Activated T-cell treated with anti-CD3 and anti-CD28 coated beads for 1 hour (primary cell): ENCODE data around the gene POLK.
"Not testable (repeated sequence)": the region's sequence is repeated elsewhere in the genome, so short reads cannot be mapped to it uniquely, and the experiment has no call there.

Experiments used
- DNase-seq: peaks from one replicate; pipeline ENCODE4 v3.0.0-alpha.2; 2020; ENCODE audit warnings: low read depth

POLK gene

DNA sequence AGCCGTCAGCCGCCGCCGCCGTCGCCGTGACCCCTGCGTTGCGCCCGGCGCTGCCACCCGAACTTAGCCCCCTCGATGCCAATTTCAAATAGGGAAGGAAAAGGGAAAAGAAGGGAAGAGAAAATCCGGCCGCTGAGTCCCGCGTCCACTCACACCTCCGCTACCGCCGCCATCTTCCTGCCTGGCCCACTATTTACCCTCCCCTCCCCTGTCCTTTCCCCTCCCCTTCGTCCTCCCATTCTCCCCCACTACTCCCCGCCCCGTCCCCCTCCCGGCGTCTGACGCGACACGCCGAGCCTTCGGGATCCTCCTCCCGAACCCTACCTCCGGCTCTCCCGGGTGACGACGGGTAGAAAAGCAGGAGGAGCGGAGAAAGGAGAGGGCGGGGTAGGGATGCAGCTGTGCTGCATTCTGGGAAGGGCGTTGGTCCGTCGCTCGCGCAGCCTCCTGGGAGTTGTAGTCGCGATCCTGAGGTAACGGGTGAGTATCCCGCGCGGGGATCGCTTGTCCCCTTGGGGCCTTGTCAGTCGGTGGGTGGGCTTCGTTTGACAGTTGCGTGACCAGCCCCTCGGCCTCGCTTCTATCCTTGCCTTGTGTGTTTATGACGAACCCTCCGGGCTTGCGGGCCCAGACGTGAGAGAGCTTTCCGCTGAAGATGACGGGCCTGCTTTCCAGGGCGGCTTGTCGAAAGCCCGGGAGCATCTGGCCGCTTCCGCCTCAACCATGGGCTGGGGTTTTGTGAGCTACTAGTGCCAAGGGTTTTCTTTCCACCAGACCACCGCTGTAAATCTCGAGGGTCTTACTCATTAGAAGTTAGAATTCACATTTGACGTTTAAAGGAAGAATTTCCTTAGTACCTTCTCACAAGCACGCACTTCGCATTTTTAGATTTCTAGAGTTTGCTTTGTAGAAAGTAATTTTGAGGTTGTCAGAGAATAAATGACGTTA lies at the start of gene POLK, which contains the start of gene CERT1:
Gene POLK, plus strand, starts transcription at position 457 of the 948 bp plus-strand sequence.
Gene CERT1, minus strand, starts transcription at position 195 of the 948 bp plus-strand sequence. CDS start 422 bp downstream, outside the sequence.
- peak; percentile 83 for DNase-seq

DNA sequence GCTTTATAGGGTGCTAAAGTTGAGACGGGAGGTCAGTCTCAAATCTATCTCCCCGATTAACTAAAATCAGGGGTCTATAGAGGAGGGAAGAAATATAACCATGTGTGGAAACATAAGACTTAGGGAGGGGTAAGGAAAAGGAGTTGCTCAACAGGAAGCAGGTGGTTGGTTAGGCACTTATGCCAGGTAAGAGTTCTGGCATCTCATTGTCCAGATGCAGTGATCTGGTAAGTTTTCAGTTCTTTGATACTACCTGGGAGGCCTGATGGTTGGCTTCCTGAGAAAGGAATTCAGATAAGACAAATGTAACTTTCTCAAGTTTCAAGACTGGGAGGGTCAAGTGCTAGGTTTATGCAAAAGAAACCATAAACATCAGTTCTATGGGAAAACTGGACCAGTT lies 48.0 kb upstream of the POLK start:
- no peak for DNase-seq

DNA sequence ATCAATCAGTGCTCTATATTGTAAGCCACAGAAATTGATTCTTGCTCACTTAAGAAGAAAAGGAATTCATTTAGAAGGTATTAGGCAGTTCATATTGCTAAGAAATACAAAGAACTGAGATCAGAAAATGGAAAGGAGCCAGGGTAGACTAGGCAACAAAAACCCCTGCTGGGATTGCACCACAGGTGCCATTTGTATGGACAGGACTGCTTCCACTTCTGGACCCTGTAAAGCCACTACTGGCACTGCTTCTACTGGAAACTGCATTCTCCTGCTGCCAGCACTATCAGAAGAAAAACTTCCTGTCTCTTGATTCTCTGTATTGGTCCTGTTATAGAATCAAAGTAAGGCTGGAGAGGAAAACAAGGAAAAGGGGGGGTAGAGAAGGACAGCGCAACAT lies 46.2 kb upstream of the POLK start:
- DNase-seq = no peak

DNA sequence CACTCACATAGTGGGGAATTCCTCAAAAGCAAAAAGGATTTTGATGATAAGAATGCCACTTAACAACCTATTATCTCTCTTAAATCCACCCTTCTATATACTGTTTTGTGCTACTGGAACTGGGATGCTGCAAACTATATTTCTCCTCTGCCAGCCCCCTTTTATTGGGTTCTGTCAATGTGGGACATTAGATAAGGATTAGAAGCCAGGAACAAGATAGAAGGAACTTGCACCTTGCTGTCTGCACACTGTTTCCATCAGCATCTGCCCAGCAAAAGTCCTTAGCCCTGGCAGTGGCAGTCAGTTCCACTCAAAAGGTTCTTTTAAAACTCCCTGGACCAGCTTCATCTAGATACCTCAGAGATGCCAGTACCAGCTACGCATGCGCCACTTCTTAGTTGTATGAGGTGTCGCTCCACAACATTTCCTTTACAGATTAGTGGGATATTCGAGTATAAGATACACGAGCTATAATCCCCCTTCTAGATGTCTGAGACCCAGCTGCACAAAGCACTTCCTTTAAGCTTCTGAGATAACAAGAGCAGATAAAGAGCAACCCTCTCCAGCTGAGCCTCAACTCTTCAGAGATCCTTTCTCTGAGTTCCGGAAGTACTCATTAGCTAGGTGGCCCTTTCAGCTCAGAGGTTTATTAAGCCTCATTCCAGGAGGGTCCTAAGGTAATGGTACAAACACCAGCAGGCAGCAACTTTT lies 45.5 kb upstream of the POLK start:
- DNase-seq = no peak

DNA sequence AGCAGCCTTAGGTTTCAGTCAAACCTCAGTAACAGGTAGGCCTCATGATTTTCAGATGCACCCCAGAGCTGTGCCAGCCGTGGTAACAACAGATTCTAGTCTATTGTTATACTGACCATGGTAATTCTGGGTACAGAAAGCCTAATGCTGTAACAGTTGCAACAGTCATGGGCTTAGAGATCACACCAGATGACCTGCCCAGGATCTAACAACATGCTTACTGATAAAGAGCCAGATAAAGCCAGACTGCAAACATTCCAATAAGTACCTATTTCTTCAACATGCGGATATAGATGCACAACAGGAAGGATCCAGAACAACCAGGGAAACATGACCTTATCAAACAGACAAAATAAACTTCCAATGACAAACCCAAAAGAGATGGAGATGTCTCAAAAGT lies 43.1 kb upstream of the POLK start:
- DNase-seq = no peak

DNA sequence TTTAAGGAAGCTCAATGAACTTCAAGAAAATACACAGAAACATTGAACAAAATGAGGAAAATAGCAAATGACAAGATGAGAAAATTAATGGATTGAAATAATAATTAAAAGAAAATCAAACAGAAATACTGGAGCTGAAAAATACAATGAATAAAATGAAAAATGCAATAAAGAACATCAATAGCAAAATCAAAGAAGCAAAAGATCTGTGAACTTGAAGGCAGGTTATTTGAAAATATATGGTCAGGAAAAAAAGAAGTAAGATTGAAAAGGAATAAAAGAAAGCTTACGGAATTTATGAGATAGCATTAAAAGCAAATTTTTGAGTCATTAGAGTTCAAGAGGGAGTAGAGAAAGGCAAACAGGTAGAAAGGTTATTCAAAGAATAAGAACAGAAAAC lies 42.7 kb upstream of the POLK start:
- no peak for DNase-seq

DNA sequence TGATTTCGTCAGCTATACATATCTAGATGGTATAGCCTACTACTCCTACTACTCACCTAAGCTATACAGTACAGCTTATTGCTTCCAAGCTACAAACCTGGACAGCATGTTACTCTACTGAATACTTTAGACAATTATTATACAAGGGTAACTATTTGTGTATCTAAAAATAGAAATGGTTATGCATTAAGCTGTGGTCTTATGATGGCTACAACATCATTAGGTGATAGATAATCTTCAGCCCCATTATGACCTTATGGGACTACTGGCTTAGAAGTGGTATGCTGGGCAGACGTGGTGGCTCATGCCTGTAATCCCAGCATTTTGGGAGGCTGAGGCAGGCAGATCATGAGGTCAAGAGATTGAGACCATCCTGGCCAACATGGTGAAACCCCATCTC lies 40.5 kb upstream of the POLK start:
- DNase-seq = no peak

DNA sequence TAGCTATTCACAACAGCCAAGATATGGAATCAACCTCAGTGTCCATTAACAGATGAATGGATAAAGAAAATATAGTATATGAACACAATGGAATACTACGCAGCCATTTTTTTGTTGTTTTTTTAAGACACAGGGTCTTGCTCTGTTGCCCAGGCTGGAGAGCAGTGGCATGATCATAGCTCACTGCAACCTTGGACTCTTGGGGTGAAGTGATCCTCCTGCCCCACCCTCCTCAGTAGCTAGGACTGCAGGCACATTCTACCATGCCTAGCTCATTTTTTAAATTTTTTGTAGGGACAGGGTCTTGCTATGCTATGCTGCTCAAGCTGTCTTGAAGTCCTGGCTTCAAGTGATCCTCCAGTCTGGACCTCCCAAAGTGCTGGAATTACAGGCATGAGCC lies 38.7 kb upstream of the POLK start:
- DNase-seq = no peak

DNA sequence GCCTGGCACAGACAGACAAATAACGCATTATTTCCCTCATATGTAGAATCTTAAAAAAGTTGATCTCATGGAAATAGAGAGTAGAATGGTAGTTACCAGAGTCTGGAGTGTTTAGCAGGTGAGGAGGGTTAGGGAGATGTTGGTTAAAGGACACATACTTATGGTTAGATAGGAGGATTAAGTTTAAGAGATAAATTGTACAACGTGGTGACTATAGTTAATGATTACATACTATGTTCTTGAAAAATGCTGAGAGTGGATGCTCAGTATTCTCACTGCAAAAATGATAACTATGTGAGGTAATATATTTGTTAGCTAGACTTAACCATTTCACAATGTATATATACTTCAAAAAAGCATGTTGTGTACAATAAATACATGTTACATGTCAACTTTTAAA lies 38.2 kb upstream of the POLK start:
- no peak for DNase-seq

DNA sequence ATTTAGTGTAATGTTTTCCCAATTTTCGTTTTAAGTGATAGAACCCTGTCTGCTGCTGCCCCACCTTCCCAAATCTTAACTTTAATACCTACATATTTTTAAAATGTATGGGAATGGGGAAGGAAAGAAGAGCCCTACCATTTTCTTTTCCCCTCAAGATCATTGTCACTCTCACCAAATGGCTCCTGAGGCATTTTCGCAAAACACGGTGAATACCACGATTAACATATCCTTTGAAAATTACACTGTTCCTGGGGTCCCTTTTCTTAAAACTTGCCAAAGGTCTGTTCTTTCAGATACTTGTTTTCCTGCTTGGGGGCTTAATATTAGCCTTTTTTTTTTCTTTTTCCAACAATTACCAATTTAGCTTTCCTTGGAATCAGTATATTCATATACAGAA lies 36.3 kb upstream of the POLK start:
- no peak for DNase-seq

DNA sequence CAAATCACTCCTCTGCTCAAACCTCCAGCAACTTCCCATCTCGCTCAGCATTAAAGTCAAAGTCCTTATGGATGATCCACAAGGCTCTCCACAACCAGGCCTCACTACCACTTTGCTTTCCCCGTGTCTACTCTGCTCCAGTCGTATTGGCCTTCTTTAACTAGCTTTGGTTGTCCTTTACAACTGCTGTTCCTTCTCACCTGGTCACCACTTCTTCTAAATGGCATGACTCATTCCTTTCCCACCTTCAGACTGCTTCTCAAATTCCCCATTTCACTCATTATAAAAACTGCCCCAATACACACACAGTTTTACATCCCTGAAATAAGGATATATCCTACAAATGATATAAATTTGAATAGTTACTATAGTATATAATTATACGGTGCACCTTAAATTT lies 30.7 kb upstream of the POLK start:
- DNase-seq = no peak

DNA sequence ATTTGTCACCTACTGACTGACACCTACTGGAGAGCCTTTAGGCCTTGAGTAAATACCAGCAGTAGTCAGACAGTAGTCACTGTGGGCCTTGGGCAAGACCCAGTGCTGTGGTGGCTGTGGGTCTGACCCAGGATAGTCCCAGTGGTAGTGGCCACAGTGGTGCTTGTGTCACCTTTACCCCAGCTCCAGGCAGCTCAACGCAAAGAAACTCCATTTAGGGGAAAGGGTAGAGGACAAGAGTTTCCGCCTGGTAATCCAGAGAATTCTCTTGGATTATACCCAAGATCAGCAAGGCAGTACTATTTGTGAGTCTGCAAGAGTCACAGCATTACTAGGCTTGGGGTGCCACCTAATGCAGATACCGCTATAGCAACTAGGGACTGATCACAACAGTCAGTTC lies 29.2 kb upstream of the POLK start:
- DNase-seq = no peak

DNA sequence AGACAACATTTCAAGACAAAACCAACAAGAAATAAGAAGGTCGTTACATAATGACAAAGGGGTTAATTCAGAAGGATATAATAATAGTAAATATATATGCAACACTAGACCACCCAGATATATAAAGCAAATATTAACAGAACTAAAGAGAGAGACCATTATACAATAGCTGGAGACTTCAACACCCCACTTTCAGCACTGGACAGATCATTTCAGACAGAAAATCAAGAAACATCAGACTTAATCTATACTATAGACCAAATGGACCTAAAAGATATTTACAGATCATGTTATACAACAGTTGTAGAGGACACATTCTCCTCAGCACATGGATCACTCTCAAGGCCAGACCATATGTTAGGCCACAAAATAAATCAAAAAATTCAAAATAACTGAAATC lies 27.1 kb upstream of the POLK start:
- no peak for DNase-seq

DNA sequence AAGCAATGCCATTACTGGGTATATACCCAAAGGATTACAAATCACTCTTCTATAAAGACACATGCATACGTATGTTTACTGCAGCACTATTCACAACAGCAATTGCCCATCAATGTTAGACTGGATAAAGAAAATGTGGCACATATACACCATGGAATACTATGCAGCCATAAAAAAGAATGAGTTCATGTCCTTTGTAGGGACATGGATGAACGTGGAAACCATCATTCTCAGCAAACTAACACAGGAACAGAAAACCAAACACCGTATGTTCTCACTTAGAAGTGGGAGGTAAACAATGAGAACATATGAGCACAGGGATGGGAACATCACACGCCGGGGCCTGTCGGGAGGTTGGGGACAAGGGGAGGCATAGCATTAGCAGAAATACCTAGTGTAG lies 21.8 kb upstream of the POLK start:
- not testable (repeated sequence) for DNase-seq

DNA sequence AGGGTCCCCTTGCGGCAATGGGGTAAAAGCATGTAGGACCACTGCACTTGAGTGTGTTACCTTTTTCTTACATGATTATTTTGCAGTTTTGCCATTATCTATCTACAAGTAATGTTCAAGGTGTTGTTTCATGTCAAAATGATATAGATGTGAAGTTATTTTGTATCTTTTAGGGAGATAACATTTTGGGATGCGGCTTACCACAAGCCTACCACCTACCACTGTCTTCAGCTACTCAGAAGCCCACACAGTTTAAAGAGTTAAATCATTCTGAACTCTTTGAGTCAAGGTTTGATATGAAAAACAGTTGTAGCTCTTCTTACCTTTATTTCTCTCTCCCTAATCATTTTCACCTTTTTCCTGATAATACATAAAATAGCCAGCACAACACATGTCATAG lies 20.1 kb upstream of the POLK start:
- DNase-seq = no peak

DNA sequence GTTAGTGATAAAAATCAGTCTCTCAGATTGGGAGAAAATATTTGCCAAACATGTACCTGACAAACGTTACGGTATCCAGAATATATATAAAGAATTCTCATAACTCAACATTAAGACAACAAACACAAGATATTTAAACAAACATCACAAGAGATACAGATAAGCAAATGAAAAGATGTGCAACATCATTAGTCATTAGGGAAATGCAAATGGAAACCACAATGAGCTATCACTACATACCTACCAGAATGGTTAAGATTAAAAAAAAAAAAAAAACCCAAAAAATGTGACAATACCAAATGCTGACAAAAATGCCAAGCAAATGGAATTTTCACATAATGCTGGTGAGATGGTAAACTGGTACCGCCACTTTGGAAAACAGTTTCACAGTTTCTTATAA lies 15.7 kb upstream of the POLK start:
- DNase-seq = no peak

DNA sequence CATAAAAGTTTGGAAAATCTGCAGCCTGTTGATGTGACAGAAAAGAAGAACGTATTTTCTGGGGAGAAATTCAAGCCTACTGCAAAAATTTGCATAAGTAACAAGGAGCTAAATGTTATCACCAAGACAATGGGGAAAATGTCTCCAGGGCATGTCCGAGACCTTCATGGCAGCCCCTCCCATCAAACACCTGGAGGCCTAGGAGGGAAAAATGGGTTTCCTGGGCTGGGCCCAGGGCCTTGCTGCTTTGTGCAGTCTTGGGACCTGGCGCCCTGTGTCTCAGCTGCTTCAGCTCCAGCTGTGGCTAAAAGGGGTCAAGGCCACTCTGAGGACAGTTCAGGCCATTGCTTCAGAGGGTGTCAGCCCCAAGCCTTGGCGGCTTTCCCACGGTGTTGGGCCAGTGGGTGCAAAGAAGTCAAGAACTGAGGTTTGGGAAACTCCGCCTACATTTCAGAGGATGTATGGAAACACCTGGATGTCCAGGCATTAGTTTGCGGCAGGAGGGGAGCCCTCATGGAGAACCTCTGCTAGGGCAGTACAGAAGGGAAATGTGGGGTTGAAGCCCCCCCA lies 13.4 kb upstream of the POLK start:
- no peak for DNase-seq

DNA sequence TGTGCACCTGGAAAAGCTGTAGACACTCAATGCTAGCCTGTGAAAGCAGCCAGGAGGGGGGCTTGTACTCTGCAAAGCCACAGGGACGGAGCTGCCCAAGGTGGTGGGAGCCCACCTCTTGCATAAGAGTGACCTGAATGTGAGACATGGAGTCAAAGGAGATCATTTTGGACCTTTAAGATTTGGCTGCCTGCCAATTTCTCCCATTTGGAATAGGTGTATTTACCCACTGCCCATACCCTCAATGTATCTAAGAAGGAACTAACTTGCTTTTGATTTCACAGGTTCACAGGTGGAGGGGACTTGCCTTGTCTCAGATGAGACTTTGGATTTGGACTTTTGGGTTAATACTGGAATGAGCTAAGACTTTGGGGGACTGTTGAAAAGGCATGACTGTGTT lies 12.8 kb upstream of the POLK start:
- not testable (repeated sequence) for DNase-seq

DNA sequence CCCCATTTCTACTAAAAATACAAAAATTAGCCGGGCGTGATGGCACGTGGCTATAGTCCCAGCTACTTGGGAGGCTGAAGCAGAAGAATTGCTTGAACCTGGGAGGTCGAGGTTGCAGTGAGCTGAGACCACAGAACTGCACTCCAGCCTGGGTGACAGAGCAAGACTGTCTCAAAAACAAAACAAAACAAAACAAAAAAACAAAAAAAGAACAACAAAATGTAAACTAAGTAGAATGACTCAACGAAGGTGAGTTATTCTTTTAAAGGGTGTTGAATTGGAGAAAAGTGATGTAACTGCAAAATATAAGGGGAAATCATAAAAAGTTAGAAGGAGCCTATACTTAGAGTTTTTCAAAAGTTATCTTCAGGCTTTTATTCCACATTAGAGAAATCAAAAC lies 6.6 kb upstream of the POLK start:
- DNase-seq = not testable (repeated sequence)

DNA sequence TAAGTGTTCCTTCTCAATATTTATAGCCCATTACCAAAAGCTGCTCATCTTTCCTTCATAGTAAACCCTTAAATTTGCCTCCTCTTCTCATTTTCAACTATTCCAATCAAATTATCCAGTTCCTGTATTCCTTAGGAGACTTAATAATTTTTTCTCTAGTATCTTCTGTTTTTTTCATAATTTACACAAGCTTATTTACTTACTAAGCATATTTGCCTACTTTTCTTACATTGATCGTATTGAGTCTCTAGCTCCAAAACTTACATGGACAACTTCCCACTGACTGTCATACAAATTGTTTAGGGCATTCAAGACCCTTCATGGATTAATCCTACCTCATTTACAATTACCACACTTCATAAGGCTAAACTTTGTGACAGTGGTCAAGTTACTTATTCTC lies 3.9 kb upstream of the POLK start:
- DNase-seq = no peak

DNA sequence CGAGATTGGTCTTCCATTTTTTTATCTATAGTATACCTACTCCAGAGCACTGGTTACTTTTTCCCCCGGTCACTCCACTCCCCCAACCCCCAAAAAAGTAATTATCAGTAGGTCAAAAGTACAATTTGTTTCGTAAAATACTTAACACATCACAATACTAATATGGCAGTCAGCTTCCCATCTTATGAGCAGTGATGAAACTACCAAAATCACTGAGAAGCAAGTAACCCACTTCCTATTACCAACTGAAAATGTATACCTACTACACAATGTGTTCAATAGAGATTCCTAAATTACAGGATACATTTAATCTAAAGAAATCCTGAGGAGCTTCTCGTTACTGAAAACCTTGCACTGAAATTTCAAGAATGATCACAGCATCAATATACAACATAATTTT lies 2.1 kb upstream of the POLK start:
- no peak for DNase-seq

DNA sequence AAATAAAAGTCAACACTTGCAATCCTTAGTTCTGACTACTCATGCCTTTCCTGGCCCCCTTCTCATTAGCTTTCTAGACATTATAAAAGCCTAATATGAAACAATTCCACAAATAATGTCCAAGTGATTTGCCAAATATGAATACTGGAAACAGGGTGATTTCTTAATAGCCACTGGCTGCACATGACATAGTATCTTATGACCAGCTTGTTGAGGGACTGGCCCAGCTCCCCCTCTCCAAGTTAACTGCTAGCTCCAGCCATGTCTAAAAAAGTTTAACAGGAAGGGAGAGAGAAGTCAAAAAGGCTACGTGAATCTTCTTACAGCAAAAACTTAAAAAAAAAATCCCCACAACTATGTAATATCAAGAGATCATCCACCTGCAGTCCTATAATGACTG lies 1.7 kb upstream of the POLK start:
- DNase-seq = no peak

DNA sequence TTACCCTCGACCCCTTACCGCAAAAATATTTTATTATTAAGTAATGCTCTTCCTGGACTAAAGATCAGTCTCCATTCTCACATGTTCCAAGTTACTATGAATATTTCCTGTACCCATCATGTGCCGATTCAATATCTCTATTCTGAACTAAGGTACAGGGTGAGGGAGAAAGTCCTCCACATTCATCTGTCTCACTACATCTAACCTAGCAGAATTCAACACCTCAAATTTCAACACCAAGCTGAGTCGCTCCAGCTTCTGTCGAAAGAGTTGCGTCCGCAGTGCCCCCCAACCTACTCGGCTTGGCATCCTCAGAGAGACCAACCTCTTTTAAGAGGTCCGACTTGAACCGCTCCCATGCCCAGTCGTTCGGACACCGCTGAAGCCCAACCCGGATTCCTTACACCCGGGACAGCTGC lies 1.3 kb upstream of the POLK start:
- peak; percentile 4 for DNase-seq
